HFF-Myc (cell line): ENCODE data around the gene SACS.

ENCODE experiments used
- DNase-seq: peaks from one replicate; pipeline ENCODE4 v3.0.0-alpha.2; 2011; ENCODE audit warnings: low read depth; ENCODE audit errors: extremely low read depth
- H3K4me3 ChIP-seq: replicated peaks from 2 replicates; pipeline ENCODE4 v1.5.1; 2011; ENCODE audit warnings: low read depth, mild to moderate bottlenecking, control low read depth, low read length
- CTCF ChIP-seq: IDR thresholded peaks from 2 replicates; pipeline ENCODE4 v1.5.1; 2012; ENCODE audit warnings: mild to moderate bottlenecking, low read depth, low read length, control low read depth; ENCODE audit errors: missing control alignments

Gene SACS

GRCh38 chr13:23394821-23395220, 38.7 kb downstream of the SACS start:
- no peak overlapping the region for H3K4me3 ChIP-seq
- TF ChIP-seq CTCF, result no peak
- no peak for DNase-seq

- H3K4me3 ChIP-seq, result no peak overlapping the region
- DNase-seq, result no peak
- TF ChIP-seq CTCF, result no peak
These were observed 40.4 kb downstream of the SACS start for GRCh38 chr13:23392925-23393645.

- DNase-seq, result no peak
- no peak overlapping the region for H3K4me3 ChIP-seq
- no peak for TF ChIP-seq CTCF
These were observed 41.2 kb downstream of the SACS start for GRCh38 chr13:23392313-23392712.

GRCh38 chr13:23391752-23392151, 41.8 kb downstream of the SACS start:
- H3K4me3 ChIP-seq, result no peak overlapping the region
- DNase-seq, result peak; percentile 61
- TF ChIP-seq CTCF, result no peak

GRCh38 chr13:23386533-23386932, 47.0 kb downstream of the SACS start:
- no peak for TF ChIP-seq CTCF

GRCh38 chr13:23385931-23386330, 47.6 kb downstream of the SACS start:
- H3K4me3 ChIP-seq, result no peak overlapping the region
- no peak for DNase-seq
- no peak for TF ChIP-seq CTCF

More at GRCh38 chr13:23386533-23386932, 47.0 kb downstream of the SACS start:
- no peak for DNase-seq
- no peak overlapping the region for H3K4me3 ChIP-seq

- no peak for TF ChIP-seq CTCF
- no peak overlapping the region for H3K4me3 ChIP-seq
- no peak for DNase-seq
These were observed 49.4 kb downstream of the SACS start for GRCh38 chr13:23384111-23384510.
